IgD-negative memory B cell (primary cell): ENCODE data around the gene RIPK1. TPM values are rescaled to one million over a fixed set of nuclear protein-coding genes. Genes with fewer than 3 reads are reported as not detected.
"Not testable (repeated sequence)": the region's sequence is repeated elsewhere in the genome, so short reads cannot be mapped to it uniquely, and the experiment has no call there.

Experiments
- H3K27ac Mint-ChIP-seq, 3 donors: one replicate each; pipeline ENCODE4 v1.8.0; 2020 to 2022; ENCODE audit warnings: mild to moderate bottlenecking in 3 of 3, mixed read lengths in 3 of 3, moderate library complexity in 1 of 3
- H3K27me3 Mint-ChIP-seq: one replicate; pipeline ENCODE4 v1.8.0; 2021; ENCODE audit warnings: mixed read lengths
- H3K36me3 Mint-ChIP-seq: one replicate; pipeline ENCODE4 v1.8.0; 2020; ENCODE audit warnings: mild to moderate bottlenecking, mixed read lengths
- H3K4me1 Mint-ChIP-seq, 3 donors: one replicate each; pipeline ENCODE4 v1.8.0; 2020 to 2022; ENCODE audit warnings: mixed read lengths in 3 of 3, mild to moderate bottlenecking in 1 of 3
- H3K4me3 Mint-ChIP-seq, 4 donors: one replicate each; pipeline ENCODE4 v1.8.0; 2020 to 2022; ENCODE audit warnings: mild to moderate bottlenecking in 4 of 4, mixed read lengths in 4 of 4, moderate library complexity in 3 of 4
- H3K9me3 Mint-ChIP-seq, 3 donors: one replicate each; pipeline ENCODE4 v1.8.0; 2020 to 2021; ENCODE audit warnings: mixed read lengths in 3 of 3, mild to moderate bottlenecking in 1 of 3
- polyA plus RNA-seq: library from polyadenylated mRNA; unstranded; fragments of 300-500 nt; fragmentation: Illumina TruSeq; gene quantifications from one replicate; pipeline ENCODE4 v1.2.3, GENCODE V29; 2021

RIPK1 gene
- polyA plus RNA-seq, 1 donor from 2014 or later: 13.0 TPM

DNA sequence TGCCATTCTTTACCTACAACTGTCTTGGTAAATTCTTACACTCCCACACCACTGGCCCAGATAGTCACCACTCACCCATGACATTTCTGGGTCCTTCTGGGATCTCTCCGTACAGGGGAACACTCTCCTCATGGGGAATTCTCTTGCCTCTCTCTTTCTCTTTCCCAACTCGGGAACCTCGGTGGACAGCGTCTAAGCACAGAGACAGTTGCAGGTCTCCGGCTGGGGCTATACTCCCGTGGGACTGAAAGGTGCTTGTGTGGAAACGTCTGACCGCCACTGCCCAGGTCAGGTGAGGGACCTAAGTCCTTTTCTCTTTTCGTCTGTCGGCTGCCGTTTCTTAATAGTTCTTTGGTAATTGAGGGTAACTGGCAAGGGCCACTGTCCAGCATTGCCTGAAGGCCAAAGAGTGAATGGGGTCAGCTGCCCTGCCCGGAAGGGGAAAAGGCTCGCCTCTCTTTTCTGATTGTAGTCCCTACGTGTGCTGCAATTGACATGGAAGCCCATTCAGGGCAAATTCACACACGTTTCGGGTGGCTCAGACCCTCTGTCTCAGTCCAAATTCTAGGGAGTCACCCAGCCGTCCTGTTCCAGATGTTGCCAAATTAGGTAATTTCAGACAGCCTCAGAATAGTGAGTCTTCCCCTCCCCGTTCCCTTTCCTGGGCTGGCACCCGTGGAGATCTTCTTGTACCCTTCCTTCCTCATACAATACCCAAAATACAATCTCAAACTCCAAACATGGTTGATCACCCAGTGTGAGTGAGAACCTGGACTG is 31.2 kb upstream of the RIPK1 start:
- no peaks in the 10 kb centered on the region for H3K36me3 Mint-ChIP-seq
- H3K27me3 Mint-ChIP-seq: peaks cover 2% of the 10 kb centered on the region
- no peak overlapping the region for H3K27ac Mint-ChIP-seq
- H3K9me3 Mint-ChIP-seq: no peaks in the 10 kb centered on the region
- H3K4me3 Mint-ChIP-seq: no peak overlapping the region
- peaks cover under 1 to 2% (median 2%) of the 10 kb centered on the region in 3 donors for H3K4me1 Mint-ChIP-seq

GRCh38 chr6:3037638-3038365 is 30.5 kb upstream of the RIPK1 start:
- Mint-ChIP-seq H3K4me1 (no peaks in the 10 kb centered on the region), H3K27me3 (peaks cover 2% of the 10 kb centered on the region), H3K36me3 (no peaks in the 10 kb centered on the region), H3K9me3 (no peaks in the 10 kb centered on the region), H3K4me3 (no peak overlapping the region), H3K27ac (no peak overlapping the region)

GRCh38 chr6:3039384-3039783 is 28.9 kb upstream of the RIPK1 start:
- peaks cover 2% of the 10 kb centered on the region for H3K27me3 Mint-ChIP-seq
- H3K36me3 Mint-ChIP-seq: no peaks in the 10 kb centered on the region
- no peaks in the 10 kb centered on the region for H3K9me3 Mint-ChIP-seq
- no peak overlapping the region for H3K27ac Mint-ChIP-seq
- H3K4me1 Mint-ChIP-seq: no peaks in the 10 kb centered on the region
- no peak overlapping the region for H3K4me3 Mint-ChIP-seq

DNA sequence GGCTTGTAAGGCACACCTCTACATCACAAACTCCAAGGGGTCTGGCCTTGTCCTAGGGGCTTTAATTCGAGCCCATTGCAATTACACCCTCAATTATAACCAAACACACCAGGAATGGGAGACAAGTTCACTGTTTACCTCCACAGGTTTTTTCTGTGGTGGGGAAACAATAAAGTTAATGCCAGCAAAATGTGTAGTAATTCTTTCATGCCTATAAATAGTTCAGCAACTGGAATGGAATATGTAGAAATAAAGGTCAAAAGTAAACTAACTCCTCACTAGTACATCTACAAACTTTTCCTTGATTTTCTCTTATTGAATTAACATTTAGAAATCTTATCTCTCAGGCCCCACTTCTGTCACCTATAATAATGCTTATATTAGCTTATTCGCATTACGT is 27.1 kb upstream of the RIPK1 start:
- H3K4me1 Mint-ChIP-seq: peaks cover 0 to 3% (median 0%) of the 10 kb centered on the region in 3 donors
- H3K27ac Mint-ChIP-seq: no peak overlapping the region
- H3K36me3 Mint-ChIP-seq: no peaks in the 10 kb centered on the region
- H3K4me3 Mint-ChIP-seq: no peak overlapping the region
- peaks cover 4% of the 10 kb centered on the region for H3K27me3 Mint-ChIP-seq
- no peaks in the 10 kb centered on the region for H3K9me3 Mint-ChIP-seq

DNA sequence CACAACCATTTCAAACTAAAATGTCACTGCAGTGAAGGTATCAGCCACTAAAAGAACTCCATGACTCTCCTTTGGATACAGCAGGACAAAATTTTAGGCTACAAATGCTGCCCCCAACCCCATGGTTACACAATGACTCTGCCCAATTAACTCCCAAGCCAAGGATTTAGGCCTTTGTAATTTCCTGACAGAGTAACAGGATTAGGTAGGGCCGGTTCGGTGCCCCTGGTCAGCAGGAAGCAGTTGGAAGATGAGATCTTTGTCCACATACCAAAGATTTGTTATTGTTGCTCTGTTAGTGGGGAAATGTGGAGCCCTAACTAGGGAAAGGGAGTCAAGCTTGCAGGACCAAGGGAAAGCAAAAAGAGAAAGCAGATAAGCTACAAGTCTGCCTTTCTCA is 26.7 kb upstream of the RIPK1 start:
- H3K4me3 Mint-ChIP-seq: no peak overlapping the region
- peaks cover 4% of the 10 kb centered on the region for H3K27me3 Mint-ChIP-seq
- H3K27ac Mint-ChIP-seq: no peak overlapping the region
- no peaks in the 10 kb centered on the region for H3K9me3 Mint-ChIP-seq
- peaks cover 0 to 4% (median 2%) of the 10 kb centered on the region in 3 donors for H3K4me1 Mint-ChIP-seq
- no peaks in the 10 kb centered on the region for H3K36me3 Mint-ChIP-seq

DNA sequence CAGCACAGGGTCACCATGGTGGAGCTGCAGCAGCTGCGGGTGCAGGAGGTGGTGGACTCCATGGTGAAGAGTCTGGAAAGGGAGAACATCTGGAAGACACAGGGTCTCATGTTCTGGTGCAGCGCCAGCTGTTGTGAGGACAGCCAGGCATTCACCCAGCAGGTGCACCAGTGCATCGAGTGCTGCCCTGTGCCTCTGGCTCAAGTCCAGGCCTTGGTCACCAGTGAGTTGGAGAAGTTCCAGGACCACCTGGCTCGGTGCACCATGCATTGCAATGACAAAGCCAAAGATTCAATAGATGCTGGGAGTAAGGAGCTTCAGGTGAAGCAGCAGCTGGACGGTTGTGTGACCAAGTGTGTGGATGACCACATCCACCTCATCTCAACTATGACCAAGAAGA is 22.9 kb upstream of the RIPK1 start:
- Mint-ChIP-seq H3K27ac (no peak overlapping the region), H3K36me3 (no peaks in the 10 kb centered on the region), H3K9me3 (no peaks in the 10 kb centered on the region), H3K4me1 (peaks cover 0 to 6% (median 4%) of the 10 kb centered on the region in 3 donors), H3K4me3 (no peak overlapping the region), H3K27me3 (peaks cover 6% of the 10 kb centered on the region)

DNA sequence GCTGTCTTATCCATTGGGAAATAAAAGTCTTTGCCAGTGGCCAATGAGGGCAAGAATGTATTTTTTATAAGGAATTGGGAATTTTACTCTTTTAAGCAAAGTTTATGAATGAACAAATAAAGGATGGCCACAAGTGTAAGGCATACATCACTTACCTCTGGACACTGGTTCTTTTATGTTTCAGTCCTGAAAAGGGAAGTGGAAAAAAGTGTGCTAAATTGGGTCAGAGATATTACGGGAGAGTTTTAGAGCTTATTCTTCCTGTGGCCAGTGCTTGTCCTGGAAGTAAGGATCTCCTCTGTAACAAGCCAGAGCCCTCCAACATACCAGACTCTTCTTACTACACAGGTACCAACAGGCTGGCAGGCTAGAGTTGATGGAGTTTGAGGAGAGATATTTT is 22.5 kb upstream of the RIPK1 start:
- Mint-ChIP-seq H3K4me3 (no peak overlapping the region), H3K27me3 (peaks cover 6% of the 10 kb centered on the region), H3K4me1 (peaks cover 0 to 6% (median 4%) of the 10 kb centered on the region in 3 donors), H3K36me3 (no peaks in the 10 kb centered on the region), H3K9me3 (no peaks in the 10 kb centered on the region), H3K27ac (no peak overlapping the region)

GRCh38 chr6:3046295-3046694 is 22.0 kb upstream of the RIPK1 start:
- H3K9me3 Mint-ChIP-seq: no peaks in the 10 kb centered on the region
- H3K27me3 Mint-ChIP-seq: peaks cover 6% of the 10 kb centered on the region
- peaks cover 0 to 6% (median 4%) of the 10 kb centered on the region in 3 donors for H3K4me1 Mint-ChIP-seq
- H3K36me3 Mint-ChIP-seq: no peaks in the 10 kb centered on the region
- no peak overlapping the region for H3K27ac Mint-ChIP-seq
- H3K4me3 Mint-ChIP-seq: no peak overlapping the region

DNA sequence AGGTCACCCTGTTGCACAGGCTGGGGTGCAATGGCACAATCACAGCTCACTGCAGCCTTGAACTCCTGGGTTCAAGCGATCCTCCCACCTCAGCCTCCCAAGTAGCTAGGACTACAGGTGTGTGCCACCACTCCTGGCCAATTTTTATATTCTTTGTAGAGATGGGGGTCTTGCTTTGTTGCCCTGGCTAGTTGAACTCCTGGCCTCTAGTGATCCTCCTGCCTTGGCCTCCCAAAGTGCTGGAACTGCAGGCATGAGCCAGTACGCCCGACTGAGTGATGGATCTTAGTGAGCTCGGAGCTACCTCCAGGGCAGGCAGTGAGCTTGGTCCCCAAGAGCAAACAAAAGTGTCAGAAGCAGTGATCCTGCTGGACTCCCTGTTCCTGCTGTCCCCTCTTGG is 20.3 kb upstream of the RIPK1 start:
- H3K27ac Mint-ChIP-seq, H3K4me1 Mint-ChIP-seq, H3K4me3 Mint-ChIP-seq, H3K9me3 Mint-ChIP-seq, H3K36me3 Mint-ChIP-seq, H3K27me3 Mint-ChIP-seq: not testable (repeated sequence)

- no peaks in the 10 kb centered on the region for H3K9me3 Mint-ChIP-seq
- H3K27me3 Mint-ChIP-seq: peaks cover 4% of the 10 kb centered on the region
- H3K27ac Mint-ChIP-seq: peak overlapping the region; percentile 16 to 58 (median 52)
- no peaks in the 10 kb centered on the region for H3K36me3 Mint-ChIP-seq
- peak overlapping the region; percentile 47 to 88 (median 74) for H3K4me3 Mint-ChIP-seq
- H3K4me1 Mint-ChIP-seq: peaks cover 0 to 7% (median 5%) of the 10 kb centered on the region in 3 donors
Observed at GRCh38 chr6:3052481-3053230, 15.6 kb upstream of the RIPK1 start.

DNA sequence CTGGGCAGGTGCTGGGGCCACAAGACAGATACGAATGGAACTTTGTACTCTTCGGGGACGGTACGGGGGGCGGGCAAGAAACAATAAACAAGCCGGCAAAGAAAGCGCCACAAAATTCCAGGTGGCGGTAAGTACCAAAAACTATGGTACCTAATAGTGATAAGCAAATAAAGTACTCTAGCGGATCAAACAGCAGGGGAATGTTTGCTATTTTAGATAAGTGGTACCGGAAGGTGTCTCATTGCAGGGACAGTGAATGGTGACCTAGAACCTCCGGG is 15.1 kb upstream of the RIPK1 start:
- Mint-ChIP-seq H3K9me3 (no peaks in the 10 kb centered on the region), H3K27ac (peak overlapping the region in 1 of 3 donors; percentile 58), H3K27me3 (peaks cover 4% of the 10 kb centered on the region), H3K36me3 (no peaks in the 10 kb centered on the region), H3K4me1 (peaks cover 0 to 7% (median 5%) of the 10 kb centered on the region in 3 donors), H3K4me3 (peak overlapping the region; percentile 47 to 88 (median 74))

GRCh38 chr6:3054229-3055157 is 13.8 kb upstream of the RIPK1 start:
- peak overlapping the region; percentile 23 to 65 (median 44) for H3K27ac Mint-ChIP-seq
- not testable (repeated sequence) for H3K9me3 Mint-ChIP-seq, H3K36me3 Mint-ChIP-seq, H3K4me1 Mint-ChIP-seq, H3K27me3 Mint-ChIP-seq
- H3K4me3 Mint-ChIP-seq: peak overlapping the region; percentile 12 to 86 (median 32)

GRCh38 chr6:3055158-3055499 is 13.2 kb upstream of the RIPK1 start:
- H3K36me3 Mint-ChIP-seq, H3K27me3 Mint-ChIP-seq, H3K9me3 Mint-ChIP-seq, H3K4me1 Mint-ChIP-seq: not testable (repeated sequence)
- Mint-ChIP-seq H3K4me3 (peak overlapping the region in 2 of 4 donors; percentile 47 to 60), H3K27ac (peak overlapping the region in 2 of 3 donors; percentile 13 to 44)

DNA sequence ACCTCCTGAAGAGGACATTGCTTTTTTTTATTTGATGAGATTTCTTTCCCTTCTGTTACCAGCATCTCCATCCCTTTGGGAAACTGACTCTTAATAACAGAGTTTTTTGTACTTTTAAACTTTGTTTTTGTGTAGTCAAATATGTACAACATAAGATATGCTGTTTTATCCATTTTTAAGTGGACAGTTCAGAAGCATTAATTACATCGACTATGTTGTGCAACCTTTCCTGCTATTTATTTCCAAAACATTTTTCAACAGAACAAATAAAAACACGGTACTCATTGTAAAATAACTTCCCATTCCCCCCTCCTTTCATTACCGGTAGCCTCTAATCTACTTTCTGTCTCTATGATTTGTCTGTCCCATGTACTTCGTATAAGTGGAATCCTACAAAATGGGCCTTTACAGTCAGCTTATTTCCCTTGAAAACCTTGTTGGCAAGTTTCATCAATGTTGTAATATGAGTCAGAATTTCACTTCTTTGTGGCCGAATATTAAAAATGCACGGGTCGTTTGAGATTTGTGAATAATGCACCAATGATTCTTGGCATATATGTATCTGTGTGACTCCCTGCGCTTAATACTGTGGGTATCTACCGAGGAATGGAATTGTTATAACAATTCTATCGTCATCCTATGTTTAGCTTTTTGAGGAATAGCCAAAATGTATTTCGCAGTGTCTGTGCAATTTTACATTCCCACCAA is 11.1 kb upstream of the RIPK1 start:
- Mint-ChIP-seq H3K4me1 (peaks cover 0 to 7% (median 5%) of the 10 kb centered on the region in 3 donors), H3K27ac (no peak overlapping the region), H3K36me3 (no peaks in the 10 kb centered on the region), H3K9me3 (no peaks in the 10 kb centered on the region), H3K27me3 (no peaks in the 10 kb centered on the region), H3K4me3 (peak overlapping the region in 1 of 4 donors; percentile 18)
